Stimulated activated CD8-positive, alpha-beta memory T cell treated with anti-CD3 and anti-CD28 coated beads, Interleukin-15, amount 100 ng/mL, for 24 hours (primary cell): ENCODE results near the gene PAEP.
"Not testable (repeated sequence)": the region's sequence is repeated elsewhere in the genome, so short reads cannot be mapped to it uniquely, and the experiment has no call there.

Experiments
- DNase-seq: peaks from one replicate; pipeline ENCODE4 v3.0.0-alpha.2; 2020; ENCODE audit warnings: low read depth

PAEP gene

GRCh38 chr9:135526089-135526729, 35.3 kb upstream of the PAEP start:
- DNase-seq = no peak

GRCh38 chr9:135526730-135527571, 34.6 kb upstream of the PAEP start:
- no peak for DNase-seq

- DNase-seq = not testable (repeated sequence)
Observed at GRCh38 chr9:135528842-135529435, 32.6 kb upstream of the PAEP start.

GRCh38 chr9:135530146-135530545, 31.4 kb upstream of the PAEP start:
- no peak for DNase-seq

GRCh38 chr9:135531096-135531495, 30.5 kb upstream of the PAEP start:
- no peak for DNase-seq

- DNase-seq = no peak
Observed at GRCh38 chr9:135533113-135533512, 28.4 kb upstream of the PAEP start.

GRCh38 chr9:135533674-135534073, 27.9 kb upstream of the PAEP start:
- DNase-seq = no peak

- DNase-seq = not testable (repeated sequence)
Observed at GRCh38 chr9:135534192-135534711, 27.3 kb upstream of the PAEP start.

- DNase-seq = not testable (repeated sequence)
Observed at GRCh38 chr9:135534826-135535225, 26.7 kb upstream of the PAEP start.

- DNase-seq = not testable (repeated sequence)
Observed at GRCh38 chr9:135535631-135536030, 25.9 kb upstream of the PAEP start.

- no peak for DNase-seq
Observed at GRCh38 chr9:135536216-135536615, 25.3 kb upstream of the PAEP start.

- DNase-seq = not testable (repeated sequence)
Observed at GRCh38 chr9:135543262-135543894, 18.2 kb upstream of the PAEP start.

GRCh38 chr9:135544981-135545635, 16.4 kb upstream of the PAEP start:
- no peak for DNase-seq

- DNase-seq = not testable (repeated sequence)
Observed at GRCh38 chr9:135545646-135546176, 15.8 kb upstream of the PAEP start, which contains the start of gene OBP2A. OBP2A (plus strand) TSS chr9:135546126; CDS start chr9:135546181, 55 bp downstream.

GRCh38 chr9:135546792-135547617, 14.6 kb upstream of the PAEP start:
- not testable (repeated sequence) for DNase-seq

- no peak for DNase-seq
Observed at GRCh38 chr9:135547756-135548736, 13.5 kb upstream of the PAEP start.

- DNase-seq = not testable (repeated sequence)
Observed at GRCh38 chr9:135549478-135550343, 11.8 kb upstream of the PAEP start.

- no peak for DNase-seq
Observed at GRCh38 chr9:135550344-135550918, 11.1 kb upstream of the PAEP start.
